DND-41 (cell line): ENCODE data around the gene APOD.

Experiments
- EZH2 ChIP-seq: IDR thresholded peaks from 3 replicates; pipeline ENCODE4 v1.6.1; 2012; ENCODE audit warnings: borderline replicate concordance, low read depth, mild to moderate bottlenecking, moderate library complexity, low read length, inconsistent platforms; ENCODE audit not compliant: severe bottlenecking
- TF ChIP-seq, protein P1 (sequence below): IDR thresholded peaks from 2 replicates; pipeline ENCODE4 v1.5.1; 2012; ENCODE audit warnings: borderline replicate concordance, low read length, moderate library complexity, mild to moderate bottlenecking; ENCODE audit not compliant: poor library complexity, severe bottlenecking; ENCODE audit errors: extremely low read depth

- TF ChIP-seq, protein P1, sequence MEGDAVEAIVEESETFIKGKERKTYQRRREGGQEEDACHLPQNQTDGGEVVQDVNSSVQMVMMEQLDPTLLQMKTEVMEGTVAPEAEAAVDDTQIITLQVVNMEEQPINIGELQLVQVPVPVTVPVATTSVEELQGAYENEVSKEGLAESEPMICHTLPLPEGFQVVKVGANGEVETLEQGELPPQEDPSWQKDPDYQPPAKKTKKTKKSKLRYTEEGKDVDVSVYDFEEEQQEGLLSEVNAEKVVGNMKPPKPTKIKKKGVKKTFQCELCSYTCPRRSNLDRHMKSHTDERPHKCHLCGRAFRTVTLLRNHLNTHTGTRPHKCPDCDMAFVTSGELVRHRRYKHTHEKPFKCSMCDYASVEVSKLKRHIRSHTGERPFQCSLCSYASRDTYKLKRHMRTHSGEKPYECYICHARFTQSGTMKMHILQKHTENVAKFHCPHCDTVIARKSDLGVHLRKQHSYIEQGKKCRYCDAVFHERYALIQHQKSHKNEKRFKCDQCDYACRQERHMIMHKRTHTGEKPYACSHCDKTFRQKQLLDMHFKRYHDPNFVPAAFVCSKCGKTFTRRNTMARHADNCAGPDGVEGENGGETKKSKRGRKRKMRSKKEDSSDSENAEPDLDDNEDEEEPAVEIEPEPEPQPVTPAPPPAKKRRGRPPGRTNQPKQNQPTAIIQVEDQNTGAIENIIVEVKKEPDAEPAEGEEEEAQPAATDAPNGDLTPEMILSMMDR: no peak
- TF ChIP-seq EZH2: no peak
Measured at GRCh38 chr3:195548006-195548405, 35.7 kb downstream of the APOD start.
